Activated CD8-positive, alpha-beta memory T cell treated with anti-CD3 and anti-CD28 coated beads, Interleukin-2, amount 10 ng/mL, durations not matched to agents 7 days and 5 days (primary cell): ENCODE results near the gene MYZAP. TPM values are rescaled to one million over a fixed set of nuclear protein-coding genes. Genes with fewer than 3 reads are reported as not detected.

Experiments
- ATAC-seq: fragments of 150-1000 bp; cut with Tn5 transposase; one replicate; pipeline ENCODE4 v1.10.0; 2021; ENCODE audit warnings: moderate library complexity
- CTCF ChIA-PET: fragments of 350-600 bp; sonication (Branson Sonifier 250); formaldehyde crosslinking; loops from one replicate; lab custom pipeline; 2021; ENCODE audit warnings: antibody characterized with exemption; lab: Charles Lee
- DNase-seq: peaks from one replicate; pipeline ENCODE4 v3.0.0-alpha.2; 2020
- H3K27ac Mint-ChIP-seq: one replicate; pipeline ENCODE4 v1.8.0; 2021; ENCODE audit warnings: mild to moderate bottlenecking, mixed read lengths
- H3K27me3 Mint-ChIP-seq: one replicate; pipeline ENCODE4 v1.8.0; 2021; ENCODE audit warnings: mixed read lengths
- H3K36me3 Mint-ChIP-seq: one replicate; pipeline ENCODE4 v1.8.0; 2021; ENCODE audit warnings: mild to moderate bottlenecking, mixed read lengths
- H3K4me1 Mint-ChIP-seq: one replicate; pipeline ENCODE4 v1.8.0; 2021; ENCODE audit warnings: mixed read lengths
- H3K4me3 Mint-ChIP-seq: one replicate; pipeline ENCODE4 v1.8.0; 2021; ENCODE audit warnings: mild to moderate bottlenecking, moderate library complexity, mixed read lengths
- H3K9me3 Mint-ChIP-seq: one replicate; pipeline ENCODE4 v1.8.0; 2022; ENCODE audit warnings: low read depth, mixed read lengths
- total RNA-seq, 2 experiments: library from RNA; stranded (reverse); gene quantifications; one replicate each; pipeline ENCODE4 v1.2.3, GENCODE V29; 2021

MYZAP gene
- total RNA-seq, 2 experiments from 2014 or later, result not detected

GRCh38 chr15:57652481-57652880 lies 60.8 kb downstream of the MYZAP start:
- ATAC-seq, result no peak
- Mint-ChIP-seq H3K4me3 (no peak overlapping the region), H3K27ac (no peak overlapping the region), H3K4me1 (peaks cover 17% of the 10 kb centered on the region), H3K36me3 (no peaks in the 10 kb centered on the region), H3K9me3 (no peaks in the 10 kb centered on the region), H3K27me3 (peaks cover 15% of the 10 kb centered on the region)
- CTCF ChIA-PET, result interaction anchor here (1.3 kb wide), 1 partner anchor 11 kb away, joined by 4 read pairs; no protein-coding TSS in a partner anchor
- no peak for DNase-seq

DNA sequence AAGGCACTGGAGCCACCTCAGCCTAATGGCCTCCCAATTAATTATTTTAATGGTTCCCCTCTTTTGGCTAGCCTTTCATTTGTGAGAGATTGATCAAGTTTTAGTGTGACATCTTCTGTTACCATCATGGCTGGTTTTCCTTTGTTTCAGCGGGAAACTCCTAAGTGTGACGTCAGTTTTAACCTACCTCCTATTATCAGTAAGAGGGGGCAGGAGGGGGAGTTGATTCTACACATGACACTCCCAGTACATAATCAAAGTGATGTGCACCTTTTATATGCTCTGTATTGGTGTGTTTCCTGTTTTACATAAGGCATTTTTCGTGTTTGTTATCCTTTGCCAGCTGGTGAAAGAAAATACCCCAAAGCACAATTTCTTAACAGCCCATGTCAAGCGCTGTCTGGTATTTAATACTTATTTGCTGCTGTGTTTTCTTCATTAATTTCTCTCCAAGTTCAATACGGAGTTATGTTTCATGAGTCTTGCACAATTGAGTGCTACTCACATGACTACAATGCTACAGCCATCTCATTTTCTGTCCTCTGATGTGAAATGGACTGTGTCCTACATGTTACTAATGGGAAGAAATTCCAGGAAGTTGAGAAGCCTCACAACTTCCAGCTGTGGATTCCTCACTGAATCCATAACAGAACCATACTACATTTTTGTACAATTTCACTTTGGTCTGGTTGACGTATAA lies 62.6 kb downstream of the MYZAP start:
- CTCF ChIA-PET, result interaction anchor here (2.4 kb wide), 1 partner anchor 12 kb away, joined by 12 read pairs; no protein-coding TSS in a partner anchor

GRCh38 chr15:57655053-57655452 lies 63.3 kb downstream of the MYZAP start:
- ATAC-seq (no peak), DNase-seq (no peak)
- Mint-ChIP-seq H3K4me1 (peaks cover 17% of the 10 kb centered on the region), H3K36me3 (no peaks in the 10 kb centered on the region), H3K27me3 (peaks cover 21% of the 10 kb centered on the region), H3K4me3 (no peak overlapping the region), H3K9me3 (no peaks in the 10 kb centered on the region), H3K27ac (no peak overlapping the region)
- CTCF ChIA-PET, result interaction anchor here (2.4 kb wide), 1 partner anchor 13 kb away, joined by 12 read pairs; no protein-coding TSS in a partner anchor

More for the DNA sequence above, 62.6 kb downstream of the MYZAP start:
- DNase-seq, result no peak
- no peak for ATAC-seq
- H3K27me3 Mint-ChIP-seq, result peaks cover 21% of the 10 kb centered on the region
- no peak overlapping the region for H3K4me3 Mint-ChIP-seq
- peaks cover 17% of the 10 kb centered on the region for H3K4me1 Mint-ChIP-seq
- H3K9me3 Mint-ChIP-seq, result no peaks in the 10 kb centered on the region
- H3K27ac Mint-ChIP-seq, result no peak overlapping the region
- no peaks in the 10 kb centered on the region for H3K36me3 Mint-ChIP-seq

GRCh38 chr15:57655809-57656208 lies 64.1 kb downstream of the MYZAP start:
- Mint-ChIP-seq H3K27me3 (peaks cover 22% of the 10 kb centered on the region), H3K9me3 (no peaks in the 10 kb centered on the region), H3K4me3 (no peak overlapping the region), H3K4me1 (peaks cover 13% of the 10 kb centered on the region), H3K27ac (no peak overlapping the region), H3K36me3 (no peaks in the 10 kb centered on the region)
- DNase-seq (no peak), ATAC-seq (no peak)
- CTCF ChIA-PET, result interaction anchor here (2.4 kb wide), 1 partner anchor 13 kb away, joined by 12 read pairs; no protein-coding TSS in a partner anchor

- H3K27me3 Mint-ChIP-seq, result peaks cover 26% of the 10 kb centered on the region
- CTCF ChIA-PET, result no interaction called here
- no peaks in the 10 kb centered on the region for H3K9me3 Mint-ChIP-seq
- no peaks in the 10 kb centered on the region for H3K36me3 Mint-ChIP-seq
- peaks cover 9% of the 10 kb centered on the region for H3K4me1 Mint-ChIP-seq
- H3K27ac Mint-ChIP-seq, result no peak overlapping the region
- no peak for ATAC-seq
- DNase-seq, result no peak
- H3K4me3 Mint-ChIP-seq, result no peak overlapping the region
These were observed 64.7 kb downstream of the MYZAP start for GRCh38 chr15:57656434-57656833.

GRCh38 chr15:57657619-57658018 lies 65.9 kb downstream of the MYZAP start:
- CTCF ChIA-PET, result interaction anchor here (0.7 kb wide), 1 partner anchor 98 kb away, joined by 4 read pairs; no protein-coding TSS in a partner anchor
- Mint-ChIP-seq H3K27me3 (peaks cover 36% of the 10 kb centered on the region), H3K36me3 (no peaks in the 10 kb centered on the region), H3K4me3 (no peak overlapping the region), H3K4me1 (no peaks in the 10 kb centered on the region), H3K27ac (no peak overlapping the region), H3K9me3 (no peaks in the 10 kb centered on the region)
- no peak for ATAC-seq
- DNase-seq, result no peak

GRCh38 chr15:57662091-57662744 lies 70.5 kb downstream of the MYZAP start:
- no peaks in the 10 kb centered on the region for H3K4me1 Mint-ChIP-seq
- no peak overlapping the region for H3K4me3 Mint-ChIP-seq
- H3K9me3 Mint-ChIP-seq, result no peaks in the 10 kb centered on the region
- CTCF ChIA-PET, result interaction anchor here (1.3 kb wide), 1 partner anchor 101 kb away, joined by 3 read pairs; no protein-coding TSS in a partner anchor
- H3K36me3 Mint-ChIP-seq, result no peaks in the 10 kb centered on the region
- ATAC-seq (no peak), DNase-seq (no peak)
- no peak overlapping the region for H3K27ac Mint-ChIP-seq
- peaks cover 49% of the 10 kb centered on the region for H3K27me3 Mint-ChIP-seq

GRCh38 chr15:57662802-57663201 lies 71.1 kb downstream of the MYZAP start:
- H3K27me3 Mint-ChIP-seq, result peaks cover 53% of the 10 kb centered on the region
- DNase-seq (no peak), ATAC-seq (no peak)
- H3K9me3 Mint-ChIP-seq, result no peaks in the 10 kb centered on the region
- no peak overlapping the region for H3K27ac Mint-ChIP-seq
- CTCF ChIA-PET, result interaction anchor here (1.3 to 1.4 kb wide), 2 partner anchors 15 to 101 kb away, joined by 3 to 4 read pairs; no protein-coding TSS in a partner anchor
- H3K4me3 Mint-ChIP-seq, result no peak overlapping the region
- H3K36me3 Mint-ChIP-seq, result no peaks in the 10 kb centered on the region
- no peaks in the 10 kb centered on the region for H3K4me1 Mint-ChIP-seq

- DNase-seq (no peak), ATAC-seq (no peak)
- Mint-ChIP-seq H3K27me3 (peaks cover 53% of the 10 kb centered on the region), H3K4me1 (no peaks in the 10 kb centered on the region), H3K36me3 (no peaks in the 10 kb centered on the region), H3K27ac (no peak overlapping the region), H3K4me3 (no peak overlapping the region), H3K9me3 (no peaks in the 10 kb centered on the region)
- CTCF ChIA-PET, result interaction anchor here (1.4 to 1.6 kb wide), 2 partner anchors 14 to 22 kb away, joined by 4 read pairs; no protein-coding TSS in a partner anchor
These were observed 71.6 kb downstream of the MYZAP start for GRCh38 chr15:57663262-57663661.

- H3K36me3 Mint-ChIP-seq, result no peaks in the 10 kb centered on the region
- DNase-seq (no peak), ATAC-seq (no peak)
- H3K27ac Mint-ChIP-seq, result no peak overlapping the region
- peaks cover 57% of the 10 kb centered on the region for H3K27me3 Mint-ChIP-seq
- no peaks in the 10 kb centered on the region for H3K9me3 Mint-ChIP-seq
- H3K4me3 Mint-ChIP-seq, result no peak overlapping the region
- H3K4me1 Mint-ChIP-seq, result no peaks in the 10 kb centered on the region
- CTCF ChIA-PET, result interaction anchor here (1.4 kb wide), 1 partner anchor 67 kb away, joined by 5 read pairs; no protein-coding TSS in a partner anchor
These were observed 73.5 kb downstream of the MYZAP start for GRCh38 chr15:57665194-57665593.

DNA sequence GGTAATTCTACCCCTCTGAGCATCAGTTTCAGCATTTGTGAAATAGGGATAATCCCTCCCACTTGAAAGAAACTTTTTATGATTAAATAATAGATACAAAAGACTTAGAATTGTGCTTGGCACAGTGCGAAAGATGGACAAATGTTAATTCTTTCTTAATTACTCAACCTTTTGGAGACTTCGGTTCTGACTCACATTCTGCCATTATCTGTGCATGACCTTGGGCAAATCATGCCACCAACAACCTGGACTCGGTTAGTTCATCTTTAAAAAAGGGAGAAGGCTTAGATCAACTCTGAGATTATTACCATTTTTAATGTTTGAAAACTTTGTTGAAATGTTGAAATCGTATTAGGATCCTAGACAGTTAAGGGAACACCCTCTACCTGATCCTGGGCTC lies 74.2 kb downstream of the MYZAP start:
- H3K9me3 Mint-ChIP-seq, result no peaks in the 10 kb centered on the region
- DNase-seq, result no peak
- H3K27ac Mint-ChIP-seq, result no peak overlapping the region
- no peak overlapping the region for H3K4me3 Mint-ChIP-seq
- ATAC-seq, result no peak
- H3K27me3 Mint-ChIP-seq, result peaks cover 59% of the 10 kb centered on the region
- no peaks in the 10 kb centered on the region for H3K4me1 Mint-ChIP-seq
- no peaks in the 10 kb centered on the region for H3K36me3 Mint-ChIP-seq
- CTCF ChIA-PET, result no interaction called here

- Mint-ChIP-seq H3K4me3 (no peak overlapping the region), H3K9me3 (no peaks in the 10 kb centered on the region), H3K4me1 (no peaks in the 10 kb centered on the region), H3K36me3 (no peaks in the 10 kb centered on the region), H3K27ac (no peak overlapping the region), H3K27me3 (peaks cover 58% of the 10 kb centered on the region)
- DNase-seq (no peak), ATAC-seq (no peak)
- CTCF ChIA-PET, result no interaction called here
These were observed 75.6 kb downstream of the MYZAP start for GRCh38 chr15:57667171-57667849.

DNA sequence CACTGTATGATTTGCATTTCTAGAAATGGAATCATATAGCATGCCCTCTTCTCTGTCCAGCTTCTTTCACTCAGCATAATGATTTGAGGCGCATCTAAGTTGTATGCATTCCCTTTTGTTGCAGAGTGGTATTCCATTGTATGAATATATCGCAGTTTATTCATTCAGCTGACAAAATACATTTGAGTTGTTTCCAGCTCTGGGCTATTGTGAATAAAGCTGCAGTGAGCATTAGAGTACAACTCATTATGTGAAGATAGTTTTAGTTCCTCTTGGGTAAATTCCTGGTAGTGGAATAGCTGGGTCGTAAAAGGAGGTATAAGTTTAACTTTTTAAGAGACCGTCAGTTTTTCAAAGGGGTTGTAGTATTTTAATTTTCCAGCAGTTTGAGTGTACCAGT lies 76.3 kb downstream of the MYZAP start:
- Mint-ChIP-seq H3K27me3 (peaks cover 60% of the 10 kb centered on the region), H3K27ac (no peak overlapping the region), H3K36me3 (no peaks in the 10 kb centered on the region), H3K4me3 (no peak overlapping the region), H3K4me1 (no peaks in the 10 kb centered on the region), H3K9me3 (no peaks in the 10 kb centered on the region)
- DNase-seq, result no peak
- CTCF ChIA-PET, result interaction anchor here (1.1 kb wide), 1 partner anchor 13 kb away, joined by 3 read pairs; no protein-coding TSS in a partner anchor
- no peak for ATAC-seq
